ENCODE data around the gene ACBD7. TPM values are rescaled to one million over a fixed set of nuclear protein-coding genes. Genes with fewer than 3 reads are reported as not detected.
A peak's percentile ranks its signal among the peaks of the same experiment; 100 is the strongest.

ACBD7 gene
- total RNA-seq, 1 experiment from 2014 or later: 2.0 TPM

DNA sequence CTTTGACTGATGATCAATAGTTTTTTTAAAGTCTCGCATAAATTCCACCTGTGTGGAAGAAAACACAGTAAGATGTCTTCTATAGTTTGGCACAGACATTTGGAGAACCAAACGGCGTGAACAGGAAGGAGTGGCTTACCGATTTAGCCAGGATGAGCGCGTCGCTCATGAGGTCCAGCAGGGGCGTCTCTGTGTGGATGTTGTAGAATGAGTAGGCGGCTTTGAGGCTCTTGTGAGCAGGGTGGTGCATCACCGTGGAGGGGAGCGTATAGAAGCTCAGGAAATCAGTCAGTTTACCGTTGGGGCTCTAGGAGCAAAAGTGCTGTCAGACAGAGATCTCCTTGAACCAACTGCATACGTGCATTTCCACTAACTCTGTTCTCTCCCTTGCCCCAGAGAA, 24.1 kb upstream of the ACBD7 start:
- Histone ChIP-seq H3K36me3 (replicated peaks; ENCODE audit: control insufficient read depth, insufficient read depth, low read length) (no peaks in the 10 kb centered on the region; the same call in 1 of the 2 replicates), H3K4me3 (ENCODE audit: insufficient read depth, low read depth, low read length) (no peak overlapping the region), H3K27me3 (ENCODE audit: control insufficient read depth, insufficient read depth, low read length) (no peaks in the 10 kb centered on the region)
- peak; percentile 59 for DNase-seq

DNA sequence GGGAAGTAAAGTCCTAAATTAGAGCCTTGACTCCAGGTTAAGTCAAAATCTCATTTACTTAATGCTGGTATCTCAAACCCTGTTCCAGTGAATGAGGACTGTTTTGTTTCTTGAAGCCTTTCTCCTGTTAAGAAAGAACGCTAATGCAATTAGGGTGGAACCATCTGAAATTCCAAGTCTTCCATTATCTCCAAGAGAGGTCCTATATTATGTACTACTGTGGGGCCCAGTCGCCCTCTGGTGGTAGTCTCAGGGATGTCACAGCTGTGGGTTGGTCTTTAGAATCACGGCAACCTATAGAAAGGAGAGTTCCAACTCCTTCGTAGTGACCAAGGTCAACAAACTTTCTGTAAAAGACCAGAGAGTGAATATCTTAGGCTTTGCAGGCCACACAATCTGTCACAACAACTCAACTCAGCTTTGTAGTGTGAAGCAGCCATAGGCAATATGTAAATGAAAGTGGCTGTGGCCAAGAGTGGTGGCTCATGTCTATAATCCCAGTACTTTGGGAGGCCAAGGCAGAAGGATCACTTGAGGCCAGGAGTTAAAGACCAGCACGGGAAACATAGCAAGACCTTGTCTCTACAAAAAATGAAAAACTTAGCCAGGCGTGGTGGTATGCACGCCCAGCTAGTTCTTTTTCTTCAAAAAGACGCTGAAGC, 17.9 kb upstream of the ACBD7 start:
- DNase-seq: peak; percentile 75
- H3K4me3 ChIP-seq (ENCODE audit: insufficient read depth, low read depth, low read length): no peak overlapping the region
- H3K36me3 ChIP-seq (replicated peaks; ENCODE audit: control insufficient read depth, insufficient read depth, low read length): peaks cover 9% of the 10 kb centered on the region
- no peaks in the 10 kb centered on the region for H3K27me3 ChIP-seq (ENCODE audit: control insufficient read depth, insufficient read depth, low read length)

DNA sequence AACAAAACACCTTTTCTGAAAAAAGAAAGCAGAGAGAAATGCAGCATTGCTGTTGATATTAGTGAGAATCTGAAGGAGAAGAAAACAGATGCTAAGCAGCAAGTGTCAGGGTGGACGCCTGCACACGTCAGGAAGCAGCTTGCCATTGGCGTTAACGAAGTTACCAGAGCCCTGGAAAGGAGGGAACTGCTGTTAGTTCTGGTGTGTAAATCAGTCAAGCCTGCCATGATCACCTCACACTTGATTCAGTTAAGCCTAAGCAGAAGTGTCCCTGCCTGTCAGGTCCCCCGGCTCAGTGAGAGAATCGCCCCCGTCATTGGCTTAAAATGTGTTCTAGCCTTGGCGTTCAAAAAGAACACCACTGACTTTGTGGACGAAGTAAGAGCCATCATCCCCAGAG, 14.9 kb upstream of the ACBD7 start:
- Histone ChIP-seq H3K36me3 (replicated peaks; ENCODE audit: control insufficient read depth, insufficient read depth, low read length) (peaks cover 9% of the 10 kb centered on the region), H3K27me3 (ENCODE audit: control insufficient read depth, insufficient read depth, low read length) (no peaks in the 10 kb centered on the region), H3K4me3 (ENCODE audit: insufficient read depth, low read depth, low read length) (no peak overlapping the region)
- no peak for DNase-seq

GRCh38 chr10:15099886-15100285, 11.3 kb upstream of the ACBD7 start:
- H3K4me3 ChIP-seq (ENCODE audit: insufficient read depth, low read depth, low read length): no peak overlapping the region
- H3K27me3 ChIP-seq (ENCODE audit: control insufficient read depth, insufficient read depth, low read length): peaks cover 2% of the 10 kb centered on the region; the same call in 1 of the 2 replicates
- DNase-seq: no peak
- peaks cover 9% of the 10 kb centered on the region for H3K36me3 ChIP-seq (replicated peaks; ENCODE audit: control insufficient read depth, insufficient read depth, low read length)

- H3K4me3 ChIP-seq (ENCODE audit: insufficient read depth, low read depth, low read length): peak within 1 kb of the TSS; percentile 92
- DNase-seq: peak; percentile 99
- H3K27me3 ChIP-seq (ENCODE audit: control insufficient read depth, insufficient read depth, low read length): peaks cover 3% of the 10 kb centered on the region; the same call in 1 of the 2 replicates
Measured at GRCh38 chr10:15097011-15097812, 8.6 kb upstream of the ACBD7 start, which contains the start of gene RPP38. RPP38 (plus strand) TSS chr10:15097355; CDS start chr10:15103315, 5,960 bp downstream.

GRCh38 chr10:15096661-15097010, 8.1 kb upstream of the ACBD7 start:
- Histone ChIP-seq H3K36me3 (replicated peaks; ENCODE audit: control insufficient read depth, insufficient read depth, low read length) (no peaks in the 10 kb centered on the region), H3K27me3 (ENCODE audit: control insufficient read depth, insufficient read depth, low read length) (peaks cover 3% of the 10 kb centered on the region; the same call in 1 of the 2 replicates), H3K4me3 (ENCODE audit: insufficient read depth, low read depth, low read length) (peak overlapping the region; percentile 92)
- no peak for DNase-seq

More at GRCh38 chr10:15097011-15097812, 8.6 kb upstream of the ACBD7 start, which contains the start of gene RPP38:
- H3K36me3 ChIP-seq (replicated peaks; ENCODE audit: control insufficient read depth, insufficient read depth, low read length): peaks cover under 1% of the 10 kb centered on the region; the same call in 1 of the 2 replicates

- Histone ChIP-seq H3K27me3 (ENCODE audit: control insufficient read depth, insufficient read depth, low read length) (peaks cover 3% of the 10 kb centered on the region; the same call in 1 of the 2 replicates), H3K36me3 (replicated peaks; ENCODE audit: control insufficient read depth, insufficient read depth, low read length) (no peaks in the 10 kb centered on the region), H3K4me3 (ENCODE audit: insufficient read depth, low read depth, low read length) (no peak overlapping the region)
- DNase-seq: no peak
Measured at GRCh38 chr10:15092855-15093408, 4.4 kb upstream of the ACBD7 start.

GRCh38 chr10:15091418-15091817, 2.8 kb upstream of the ACBD7 start:
- H3K4me3 ChIP-seq (ENCODE audit: insufficient read depth, low read depth, low read length): no peak overlapping the region
- no peak for DNase-seq
- H3K27me3 ChIP-seq (ENCODE audit: control insufficient read depth, insufficient read depth, low read length): peaks cover 3% of the 10 kb centered on the region; the same call in 1 of the 2 replicates
- H3K36me3 ChIP-seq (replicated peaks; ENCODE audit: control insufficient read depth, insufficient read depth, low read length): no peaks in the 10 kb centered on the region

DNA sequence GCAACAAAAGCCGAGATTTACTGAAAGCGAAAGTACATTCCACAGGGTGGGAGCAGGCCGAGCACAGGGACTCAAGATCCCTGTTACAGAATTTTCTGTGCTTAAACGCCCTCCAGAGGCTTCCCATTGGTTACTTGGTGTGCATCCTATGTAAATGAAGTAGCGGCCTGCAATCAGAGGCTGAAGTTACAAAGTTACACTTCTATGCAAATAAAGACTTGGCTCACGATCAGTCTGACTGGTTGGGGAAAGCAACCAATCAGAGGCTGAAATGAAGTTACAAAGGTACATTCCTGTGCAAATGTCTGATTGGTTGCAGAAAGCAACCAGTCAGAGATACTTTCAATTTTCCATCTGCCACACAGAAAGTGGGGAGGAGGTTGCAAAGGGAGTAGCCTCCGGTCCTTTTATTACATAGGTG, 4.1 kb downstream of the ACBD7 start:
- peak; percentile 60 for DNase-seq
- H3K27me3 ChIP-seq (ENCODE audit: control insufficient read depth, insufficient read depth, low read length): no peaks in the 10 kb centered on the region; the same call in 1 of the 2 replicates
- H3K4me3 ChIP-seq (ENCODE audit: insufficient read depth, low read depth, low read length): no peak overlapping the region
- no peaks in the 10 kb centered on the region for H3K36me3 ChIP-seq (replicated peaks; ENCODE audit: control insufficient read depth, insufficient read depth, low read length)

GRCh38 chr10:15083674-15084501, 4.7 kb downstream of the ACBD7 start:
- Histone ChIP-seq H3K27me3 (ENCODE audit: control insufficient read depth, insufficient read depth, low read length) (no peaks in the 10 kb centered on the region; the same call in 1 of the 2 replicates), H3K4me3 (ENCODE audit: insufficient read depth, low read depth, low read length) (no peak overlapping the region), H3K36me3 (replicated peaks; ENCODE audit: control insufficient read depth, insufficient read depth, low read length) (no peaks in the 10 kb centered on the region)
- no peak for DNase-seq

DNA sequence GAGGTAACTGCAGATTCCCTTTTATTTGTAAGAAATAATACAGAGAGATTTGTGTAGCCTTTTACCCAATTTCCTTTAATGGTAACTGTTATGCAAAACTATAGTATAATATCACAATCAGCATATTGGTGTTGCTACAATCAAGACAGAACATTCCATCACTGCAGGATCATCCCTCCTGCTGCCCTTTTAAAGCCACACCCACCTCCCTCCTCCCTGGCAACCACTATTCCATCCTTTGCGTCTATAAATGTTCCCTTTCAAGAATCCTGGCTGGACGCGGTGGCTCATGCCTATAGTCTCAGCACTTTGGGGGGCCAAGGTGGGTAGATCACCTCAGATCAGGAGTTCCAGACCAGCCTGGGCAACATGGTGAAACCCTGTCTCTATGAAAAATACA, 13.2 kb downstream of the ACBD7 start:
- no peaks in the 10 kb centered on the region for H3K27me3 ChIP-seq (ENCODE audit: control insufficient read depth, insufficient read depth, low read length)
- H3K4me3 ChIP-seq (ENCODE audit: insufficient read depth, low read depth, low read length): no peak overlapping the region
- H3K36me3 ChIP-seq (replicated peaks; ENCODE audit: control insufficient read depth, insufficient read depth, low read length): no peaks in the 10 kb centered on the region
- no peak for DNase-seq

GRCh38 chr10:15072358-15072757, 16.2 kb downstream of the ACBD7 start:
- no peak for DNase-seq
- no peaks in the 10 kb centered on the region for H3K36me3 ChIP-seq (replicated peaks; ENCODE audit: control insufficient read depth, insufficient read depth, low read length)
- H3K27me3 ChIP-seq (ENCODE audit: control insufficient read depth, insufficient read depth, low read length): no peaks in the 10 kb centered on the region
- H3K4me3 ChIP-seq (ENCODE audit: insufficient read depth, low read depth, low read length): no peak overlapping the region

- Histone ChIP-seq H3K4me3 (ENCODE audit: insufficient read depth, low read depth, low read length) (no peak overlapping the region), H3K27me3 (ENCODE audit: control insufficient read depth, insufficient read depth, low read length) (no peaks in the 10 kb centered on the region), H3K36me3 (replicated peaks; ENCODE audit: control insufficient read depth, insufficient read depth, low read length) (no peaks in the 10 kb centered on the region)
- DNase-seq: peak; percentile 33
Measured at GRCh38 chr10:15069230-15069629, 19.3 kb downstream of the ACBD7 start.

DNA sequence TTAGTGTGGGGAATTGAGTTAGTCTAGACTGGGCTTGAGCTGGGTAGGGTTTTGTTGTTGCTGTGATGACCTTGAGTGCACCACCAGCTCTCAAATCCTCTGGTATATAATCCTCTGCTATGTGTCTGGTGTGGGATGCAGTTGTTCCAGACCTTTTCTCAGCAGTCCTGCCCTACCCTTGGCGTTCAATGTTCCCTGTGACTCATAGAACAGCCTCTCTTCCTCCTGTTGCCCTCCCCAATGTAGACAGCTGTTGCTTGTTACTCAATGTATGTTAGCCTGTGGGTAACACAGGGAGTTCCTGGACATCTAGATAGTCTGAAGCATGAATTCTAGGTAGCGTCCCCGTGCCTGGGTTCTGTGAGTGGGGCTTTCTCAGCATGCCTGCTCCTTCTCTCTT, 19.8 kb downstream of the ACBD7 start:
- H3K36me3 ChIP-seq (replicated peaks; ENCODE audit: control insufficient read depth, insufficient read depth, low read length): no peaks in the 10 kb centered on the region
- no peak overlapping the region for H3K4me3 ChIP-seq (ENCODE audit: insufficient read depth, low read depth, low read length)
- H3K27me3 ChIP-seq (ENCODE audit: control insufficient read depth, insufficient read depth, low read length): no peaks in the 10 kb centered on the region
- no peak for DNase-seq

Data from H7 (cell line).